CD8-positive, alpha-beta memory T cell (primary cell): Measurements from ENCODE around the gene RTN3. TPM values are rescaled to one million over a fixed set of nuclear protein-coding genes. Genes with fewer than 3 reads are reported as not detected.

ENCODE experiments used
- CTCF ChIA-PET: fragments of 350-600 bp; sonication (Branson Sonifier 250); formaldehyde crosslinking; loops from one replicate; lab custom pipeline; 2021; ENCODE audit warnings: antibody characterized with exemption; lab: Charles Lee
- POLR2A ChIA-PET: fragments of 350-600 bp; sonication (Branson Sonifier 250); formaldehyde crosslinking; loops from one replicate; lab custom pipeline; 2021; ENCODE audit warnings: antibody characterized with exemption; lab: Charles Lee
- DNase-seq, 5 donors: peaks; one replicate each; pipeline versions ENCODE4 v3.0.0 to v3.0.0-alpha.2; 2020 to 2022; ENCODE audit warnings: mixed read lengths in 1 of 5
- H3K27ac ChIP-seq: one replicate; pipeline ENCODE4 v1.7.0; 2013; ENCODE audit warnings: low read depth, mild to moderate bottlenecking, low read length, moderate library complexity
- H3K27me3 ChIP-seq: 2 replicates; pipeline ENCODE4 v1.7.0; 2013; ENCODE audit warnings: low read length, mild to moderate bottlenecking; ENCODE audit not compliant: insufficient read depth, poor library complexity, severe bottlenecking
- H3K36me3 ChIP-seq: 2 replicates; pipeline ENCODE4 v1.7.0; 2013; ENCODE audit warnings: mild to moderate bottlenecking, low read length, moderate library complexity; ENCODE audit not compliant: insufficient read depth
- H3K4me1 ChIP-seq: 2 replicates; pipeline ENCODE4 v1.7.0; 2013; ENCODE audit warnings: mild to moderate bottlenecking, low read length, moderate library complexity; ENCODE audit not compliant: insufficient read depth
- H3K4me3 ChIP-seq: 2 replicates; pipeline ENCODE4 v1.7.0; 2013; ENCODE audit warnings: mild to moderate bottlenecking, low read length
- H3K9me3 ChIP-seq: 2 replicates; pipeline ENCODE4 v1.7.0; 2013; ENCODE audit warnings: mild to moderate bottlenecking, low read length
- H3K27ac Mint-ChIP-seq, 8 donors: one replicate each; pipeline ENCODE4 v1.8.0; 2020 to 2021; ENCODE audit warnings: mixed read lengths in 8 of 8, mild to moderate bottlenecking in 6 of 8, inconsistent platforms in 3 of 8, moderate library complexity in 3 of 8
- H3K27me3 Mint-ChIP-seq, 2 donors: one replicate each; pipeline ENCODE4 v1.8.0; 2020 to 2021; ENCODE audit warnings: mixed read lengths in 2 of 2, mild to moderate bottlenecking in 1 of 2, moderate library complexity in 1 of 2
- H3K36me3 Mint-ChIP-seq, 3 donors: one replicate each; pipeline ENCODE4 v1.8.0; 2020 to 2021; ENCODE audit warnings: mixed read lengths in 3 of 3, inconsistent platforms in 1 of 3, mild to moderate bottlenecking in 1 of 3
- H3K4me1 Mint-ChIP-seq, 3 donors: one replicate each; pipeline ENCODE4 v1.8.0; 2020 to 2021; ENCODE audit warnings: mixed read lengths in 3 of 3, inconsistent platforms in 1 of 3, mild to moderate bottlenecking in 1 of 3
- H3K4me3 Mint-ChIP-seq, 7 donors: one replicate each; pipeline ENCODE4 v1.8.0; 2020 to 2021; ENCODE audit warnings: mixed read lengths in 7 of 7, mild to moderate bottlenecking in 6 of 7, moderate library complexity in 4 of 7, inconsistent platforms in 2 of 7
- H3K9me3 Mint-ChIP-seq, 5 donors: one replicate each; pipeline ENCODE4 v1.8.0; 2020 to 2022; ENCODE audit warnings: mixed read lengths in 5 of 5, mild to moderate bottlenecking in 3 of 5, moderate library complexity in 2 of 5, inconsistent platforms in 1 of 5
- polyA plus RNA-seq: library from polyadenylated mRNA; unstranded; fragments of 300-500 nt; fragmentation: Illumina TruSeq; gene quantifications from one replicate; pipeline ENCODE4 v1.2.3, GENCODE V29; 2021
- total RNA-seq, 2 experiments: library from RNA; stranded (reverse); gene quantifications; one replicate each; pipeline ENCODE4 v1.2.3, GENCODE V29; 2021

Gene RTN3
- total and polyA plus RNA-seq, 3 experiments from 2014 or later, result 46.5 to 48.5 (median 48.4) TPM

- no peaks in the 10 kb centered on the region for H3K9me3 Mint-ChIP-seq
- H3K4me1 Mint-ChIP-seq, result no peaks in the 10 kb centered on the region
- H3K4me3 Mint-ChIP-seq, result no peak overlapping the region
- Histone ChIP-seq H3K27ac (no peak overlapping the region), H3K27me3 (no peaks in the 10 kb centered on the region), H3K36me3 (no peaks in the 10 kb centered on the region), H3K4me3 (no peak overlapping the region), H3K4me1 (no peaks in the 10 kb centered on the region), H3K9me3 (no peaks in the 10 kb centered on the region)
- DNase-seq, result no peak
- no peak overlapping the region for H3K27ac Mint-ChIP-seq
- POLR2A ChIA-PET, result no interaction called here
- H3K36me3 Mint-ChIP-seq, result no peaks in the 10 kb centered on the region
- CTCF ChIA-PET, result no interaction called here
- peaks cover 6 to 20% of the 10 kb centered on the region in 2 donors for H3K27me3 Mint-ChIP-seq
Observed at GRCh38 chr11:63800921-63801320, 119.6 kb downstream of the RTN3 start.

GRCh38 chr11:63802637-63803414 lies 121.5 kb downstream of the RTN3 start:
- no peaks in the 10 kb centered on the region for H3K4me1 ChIP-seq
- no peaks in the 10 kb centered on the region for H3K9me3 ChIP-seq
- ChIA-PET POLR2A (interaction anchor here (0.6 kb wide), 1 partner anchor 66 kb away, joined by 3 read pairs; no protein-coding TSS in a partner anchor), CTCF (interaction anchor here (1.4 kb wide), 1 partner anchor 35 kb away, joined by 3 read pairs; the partner anchor contains the start of gene ZFTA)
- H3K36me3 Mint-ChIP-seq, result no peaks in the 10 kb centered on the region
- no peak for DNase-seq
- no peaks in the 10 kb centered on the region for H3K27me3 ChIP-seq
- no peak overlapping the region for H3K27ac ChIP-seq
- H3K36me3 ChIP-seq, result no peaks in the 10 kb centered on the region
- H3K9me3 Mint-ChIP-seq, result no peaks in the 10 kb centered on the region
- no peaks in the 10 kb centered on the region for H3K4me1 Mint-ChIP-seq
- no peak overlapping the region for H3K27ac Mint-ChIP-seq
- no peak overlapping the region for H3K4me3 ChIP-seq
- peaks cover 2 to 9% of the 10 kb centered on the region in 2 donors for H3K27me3 Mint-ChIP-seq
- H3K4me3 Mint-ChIP-seq, result no peak overlapping the region

- H3K36me3 ChIP-seq, result no peaks in the 10 kb centered on the region
- no peak overlapping the region for H3K4me3 ChIP-seq
- peaks cover 2 to 4% of the 10 kb centered on the region in 2 donors for H3K27me3 Mint-ChIP-seq
- CTCF ChIA-PET, result no interaction called here
- no peak overlapping the region for H3K27ac Mint-ChIP-seq
- no peaks in the 10 kb centered on the region for H3K4me1 ChIP-seq
- H3K9me3 Mint-ChIP-seq, result no peaks in the 10 kb centered on the region
- POLR2A ChIA-PET, result no interaction called here
- no peaks in the 10 kb centered on the region for H3K36me3 Mint-ChIP-seq
- H3K27me3 ChIP-seq, result no peaks in the 10 kb centered on the region
- H3K27ac ChIP-seq, result no peak overlapping the region
- no peaks in the 10 kb centered on the region for H3K4me1 Mint-ChIP-seq
- H3K4me3 Mint-ChIP-seq, result no peak overlapping the region
- no peaks in the 10 kb centered on the region for H3K9me3 ChIP-seq
- DNase-seq, result no peak
Observed at GRCh38 chr11:63804259-63804658, 123.0 kb downstream of the RTN3 start.

GRCh38 chr11:63805844-63806415 lies 124.6 kb downstream of the RTN3 start:
- Histone ChIP-seq H3K4me3 (no peak overlapping the region), H3K27ac (no peak overlapping the region), H3K36me3 (no peaks in the 10 kb centered on the region), H3K27me3 (no peaks in the 10 kb centered on the region), H3K9me3 (no peaks in the 10 kb centered on the region), H3K4me1 (no peaks in the 10 kb centered on the region)
- Mint-ChIP-seq H3K27ac (no peak overlapping the region), H3K27me3 (peaks cover 2 to 4% of the 10 kb centered on the region in 2 donors), H3K9me3 (no peaks in the 10 kb centered on the region), H3K4me3 (no peak overlapping the region), H3K36me3 (no peaks in the 10 kb centered on the region), H3K4me1 (no peaks in the 10 kb centered on the region)
- POLR2A ChIA-PET, result no interaction called here
- DNase-seq, result no peak
- CTCF ChIA-PET, result no interaction called here

Other genes starting within 250 kb of the RTN3 start
- gene PLAAT5, start 190.3 kb upstream of the RTN3 start, total RNA-seq, result under 1 TPM; 0.26 to 0.89 TPM
- gene PLAAT5, start 190.3 kb upstream of the RTN3 start, polyA plus RNA-seq, result not detected
- not detected for gene LGALS12, start 175.4 kb upstream of the RTN3 start, total RNA-seq
- gene LGALS12, start 175.4 kb upstream of the RTN3 start, polyA plus RNA-seq, result not detected
- gene PLAAT4, start 144.7 kb upstream of the RTN3 start, total RNA-seq, result 10 to 100 TPM; 20.5 to 21.8 TPM
- gene PLAAT4, start 144.7 kb upstream of the RTN3 start, polyA plus RNA-seq, result 612 TPM
- gene PLAAT2, start 118.1 kb upstream of the RTN3 start, total RNA-seq, result under 1 TPM in 1 of 2 experiments, not detected in 1; 0.31 TPM
- not detected for gene PLAAT2, start 118.1 kb upstream of the RTN3 start, polyA plus RNA-seq
- gene PLAAT3, start 67.1 kb upstream of the RTN3 start, total RNA-seq, result 10 to 100 TPM; 13.9 to 16.0 TPM
- gene PLAAT3, start 67.1 kb upstream of the RTN3 start, polyA plus RNA-seq, result 39.5 TPM
- 10 to 100 TPM; 41.9 to 42.1 TPM for gene ATL3, start 10.1 kb upstream of the RTN3 start, total RNA-seq
- gene ATL3, start 10.1 kb upstream of the RTN3 start, polyA plus RNA-seq, result 21.5 TPM
- gene ZFTA, start 87.3 kb downstream of the RTN3 start, total RNA-seq, result 1 to 10 TPM; 7.0 to 7.6 TPM
- 0.37 TPM for gene ZFTA, start 87.3 kb downstream of the RTN3 start, polyA plus RNA-seq
- 10 to 100 TPM; 38.7 to 41.4 TPM for gene SPINDOC, start 132.0 kb downstream of the RTN3 start, total RNA-seq
- 1.4 TPM for gene SPINDOC, start 132.0 kb downstream of the RTN3 start, polyA plus RNA-seq
- 10 to 100 TPM; 34.5 to 38.0 TPM for gene MARK2, start 157.6 kb downstream of the RTN3 start, total RNA-seq
- 72.5 TPM for gene MARK2, start 157.6 kb downstream of the RTN3 start, polyA plus RNA-seq
- under 1 TPM; 0.11 to 0.13 TPM for gene RCOR2, start 235.7 kb downstream of the RTN3 start, total RNA-seq
- not detected for gene RCOR2, start 235.7 kb downstream of the RTN3 start, polyA plus RNA-seq